Astrocyte of the spinal cord (primary cell): Measurements from ENCODE around the gene NUP133.
"Not testable (repeated sequence)": the region's sequence is repeated elsewhere in the genome, so short reads cannot be mapped to it uniquely, and the experiment has no call there.

Source experiments
- DNase-seq: peaks from one replicate; pipeline ENCODE4 v3.0.0; 2011; ENCODE audit warnings: low read depth, low spot score
- H3K4me3 ChIP-seq: 2 replicates; pipeline ENCODE4 v1.5.1; 2011; ENCODE audit warnings: low read depth, mild to moderate bottlenecking, low read length, moderate library complexity
- CTCF ChIP-seq: IDR thresholded peaks from 2 replicates; pipeline ENCODE4 v1.5.1; 2012; ENCODE audit warnings: low read depth, mild to moderate bottlenecking, low read length, inconsistent platforms
- in situ Hi-C: cut with HindIII; loops from 2 replicates; pipeline ENCODE4 v1.10.0; 2017; ENCODE audit warnings: low sequenced_read_pairs

NUP133 gene

GRCh38 chr1:229420224-229420623 lies 87.9 kb downstream of the NUP133 start:
- TF ChIP-seq CTCF: no peak
- DNase-seq: no peak
- no peak overlapping the region for H3K4me3 ChIP-seq
- in situ Hi-C loops: no loop called here

GRCh38 chr1:229418586-229418985 lies 89.6 kb downstream of the NUP133 start:
- in situ Hi-C loops, DNase-seq, H3K4me3 ChIP-seq: not testable (repeated sequence)

- not testable (repeated sequence) for DNase-seq
Measured at GRCh38 chr1:229412810-229413209, 95.3 kb downstream of the NUP133 start.

GRCh38 chr1:229412056-229412455 lies 96.1 kb downstream of the NUP133 start:
- in situ Hi-C loops: no loop called here
- TF ChIP-seq CTCF: no peak
- no peak for DNase-seq
- no peak overlapping the region for H3K4me3 ChIP-seq

More at GRCh38 chr1:229412810-229413209, 95.3 kb downstream of the NUP133 start:
- H3K4me3 ChIP-seq, in situ Hi-C loops: not testable (repeated sequence)

- H3K4me3 ChIP-seq: no peak overlapping the region
- no peak for DNase-seq
- in situ Hi-C loops: no loop called here
- TF ChIP-seq CTCF: no peak
Measured at GRCh38 chr1:229411434-229412055, 96.6 kb downstream of the NUP133 start.

- peak; percentile 30 for DNase-seq
- in situ Hi-C loops: no loop called here
- no peak overlapping the region for H3K4me3 ChIP-seq
- TF ChIP-seq CTCF: no peak
Measured at GRCh38 chr1:229410692-229411433, 97.3 kb downstream of the NUP133 start.

- no peak overlapping the region for H3K4me3 ChIP-seq
- in situ Hi-C loops: no loop called here
- TF ChIP-seq CTCF: no peak
- DNase-seq: no peak
Measured at GRCh38 chr1:229410370-229410691, 97.8 kb downstream of the NUP133 start.
